GM12878 (cell line): ENCODE data around the gene DTX4. TPM values are rescaled to one million over a fixed set of nuclear protein-coding genes. Genes with fewer than 3 reads are reported as not detected.

Experiments
- ATAC-seq: fragments of 200-7000 bp; cut with Tn5 transposase; 3 replicates; pipeline ENCODE4 v1.9.1; 2020; ENCODE audit warnings: mild to moderate bottlenecking, moderate library complexity
- BruUV-seq: library from RNA; stranded (reverse); fragments of 400-500 nt; replicated peaks from 2 replicates; lab custom pipeline; 2021; lab: Mats Ljungman, UMichigan
- CTCF ChIA-PET: fragments of 300-600 bp; sonication (Branson Sonifier 250); formaldehyde crosslinking; extraction: SDS; loops from one replicate; lab custom pipeline; 2021; ENCODE audit warnings: inconsistent platforms; lab: Yijun Ruan, JAX
- POLR2A ChIA-PET: fragments of 350-600 bp; formaldehyde crosslinking; extraction: SDS; loops from one replicate; lab custom pipeline; 2021; ENCODE audit warnings: inconsistent platforms; lab: Charles Lee
- RAD21 ChIA-PET: fragments of 300-600 bp; sonication (Branson Sonifier 250); formaldehyde crosslinking; loops from one replicate; lab custom pipeline; 2023; ENCODE audit warnings: antibody characterized with exemption; ENCODE audit not compliant: unreplicated experiment; lab: Charles Lee
- SMC1A ChIA-PET: fragments of 300-600 bp; sonication (Branson Sonifier 250); formaldehyde crosslinking; loops from one replicate; lab custom pipeline; 2023; ENCODE audit not compliant: unreplicated experiment, uncharacterized antibody; lab: Charles Lee
- DNase-seq: peaks from one replicate; pipeline ENCODE4 v3.0.0-alpha.2; 2011; ENCODE audit warnings: low read depth, low spot score
- FAIRE-seq: peaks from 3 replicates; lab custom pipeline; 2011; peaks lifted over from hg19 to GRCh38; lab: Jason Lieb, UNC
- H2AFZ ChIP-seq: 2 replicates; pipeline ENCODE4 v1.6.0; 2011; ENCODE audit warnings: low read depth, low read length, control low read depth; ENCODE audit not compliant: control insufficient read depth
- H3K27ac ChIP-seq: 2 replicates; pipeline ENCODE4 v1.5.1; 2011; ENCODE audit warnings: control low read depth; ENCODE audit not compliant: control insufficient read depth, insufficient read depth
- H3K27me3 ChIP-seq, 2 experiments: replicated peaks in 1 of 2; 2 replicates each; pipeline versions ENCODE4 v1.6.0 to v1.6.1; 2011; ENCODE audit warnings: low read length in 1 of 2; ENCODE audit not compliant: control insufficient read depth in 2 of 2, insufficient read depth in 2 of 2
- H3K36me3 ChIP-seq, 2 experiments: 2 replicates each; pipeline ENCODE4 v1.5.1; 2011; ENCODE audit warnings: low read length in 1 of 2; ENCODE audit not compliant: control insufficient read depth in 2 of 2, insufficient read depth in 2 of 2
- H3K4me1 ChIP-seq: 2 replicates; pipeline ENCODE4 v1.6.1; 2011; ENCODE audit warnings: mild to moderate bottlenecking, low read length, moderate library complexity, mixed read lengths; ENCODE audit not compliant: control insufficient read depth, insufficient read depth
- H3K4me2 ChIP-seq: 2 replicates; pipeline ENCODE4 v1.6.0; 2011; ENCODE audit warnings: control low read depth; ENCODE audit not compliant: control insufficient read depth, insufficient read depth
- H3K4me3 ChIP-seq: fragments of 200-600 bp; sonication (generic); 2 replicates; pipeline ENCODE4 v1.5.1; 2016
- H3K79me2 ChIP-seq: 2 replicates; pipeline ENCODE4 v1.6.0; 2011; ENCODE audit warnings: low read length; ENCODE audit not compliant: control insufficient read depth, insufficient read depth
- H3K9ac ChIP-seq: 2 replicates; pipeline ENCODE4 v1.8.0; 2011; ENCODE audit warnings: low read length, control low read depth, mixed read lengths; ENCODE audit not compliant: control insufficient read depth, insufficient read depth
- H3K9me3 ChIP-seq: replicated peaks from 3 replicates; pipeline ENCODE4 v1.5.1; 2011; ENCODE audit warnings: mild to moderate bottlenecking, low read length; ENCODE audit not compliant: control insufficient read depth, insufficient read depth
- H4K20me1 ChIP-seq: 2 replicates; pipeline ENCODE4 v1.6.0; 2011; ENCODE audit not compliant: control insufficient read depth, insufficient read depth
- ATF7 ChIP-seq: fragments of 450-650 bp; IDR thresholded peaks from 2 replicates; pipeline ENCODE4 v1.6.1; 2016; ENCODE audit warnings: low read depth, mild to moderate bottlenecking
- CREM ChIP-seq: IDR thresholded peaks from 2 replicates; pipeline ENCODE4 v1.6.1; 2014; ENCODE audit warnings: antibody characterized with exemption, low read depth
- EED ChIP-seq: sonication (generic); IDR thresholded peaks from 2 replicates; pipeline ENCODE4 v1.6.1; 2016; ENCODE audit warnings: antibody characterized with exemption, low read depth
- GATAD2B ChIP-seq: fragments of 450-650 bp; conservative IDR thresholded peaks from 2 replicates; pipeline ENCODE4 v1.6.1; 2017; ENCODE audit warnings: low read depth, mild to moderate bottlenecking, moderate library complexity
- HDAC6 ChIP-seq: fragments of 200-600 bp; sonication (generic); IDR thresholded peaks from one replicate; pipeline ENCODE4 v1.8.0; 2017; ENCODE audit warnings: antibody characterized with exemption; ENCODE audit not compliant: unreplicated experiment
- HDGF ChIP-seq: fragments of 450-650 bp; IDR thresholded peaks from 2 replicates; pipeline ENCODE4 v1.6.1; 2016; ENCODE audit warnings: antibody characterized with exemption
- JUNB ChIP-seq: IDR thresholded peaks from 2 replicates; pipeline ENCODE4 v1.6.1; 2016; ENCODE audit warnings: antibody characterized with exemption, mild to moderate bottlenecking
- KAT2A ChIP-seq: conservative IDR thresholded peaks from 2 replicates; pipeline ENCODE4 v1.6.1; 2011; ENCODE audit warnings: low read depth, low read length; ENCODE audit not compliant: control insufficient read depth
- LARP7 ChIP-seq: fragments of 450-650 bp; IDR thresholded peaks from 2 replicates; pipeline ENCODE4 v1.6.1; 2017; ENCODE audit warnings: mild to moderate bottlenecking
- MYC ChIP-seq: IDR thresholded peaks from 2 replicates; pipeline ENCODE4 v1.6.1; 2011; ENCODE audit warnings: mild to moderate bottlenecking, low read length, moderate library complexity, inconsistent platforms; ENCODE audit not compliant: insufficient read depth, insufficient replicate concordance, insufficient read length, severe bottlenecking
- NBN ChIP-seq: fragments of 450-650 bp; IDR thresholded peaks from 2 replicates; pipeline ENCODE4 v1.6.1; 2016
- NFYA ChIP-seq: IDR thresholded peaks from 2 replicates; pipeline ENCODE4 v1.6.1; 2011; ENCODE audit warnings: low read depth, mild to moderate bottlenecking, low read length, improper control_type of control experiment, borderline replicate concordance
- PAX8 ChIP-seq: fragments of 450-650 bp; IDR thresholded peaks from 2 replicates; pipeline ENCODE4 v1.6.1; 2017; ENCODE audit warnings: mild to moderate bottlenecking, moderate library complexity
- RUNX3 ChIP-seq: IDR thresholded peaks from 2 replicates; pipeline ENCODE4 v1.6.1; 2012; ENCODE audit warnings: low read length, inconsistent platforms
- SP1 ChIP-seq: IDR thresholded peaks from one replicate; pipeline ENCODE4 v1.6.1; 2011; ENCODE audit warnings: low read depth, low read length
- SUZ12 ChIP-seq: fragments of 200-600 bp; sonication (generic); IDR thresholded peaks from one replicate; pipeline ENCODE4 v1.6.1; 2018; ENCODE audit warnings: antibody characterized with exemption, mild to moderate bottlenecking; ENCODE audit not compliant: unreplicated experiment
- TARDBP ChIP-seq: IDR thresholded peaks from 2 replicates; pipeline ENCODE4 v1.6.1; 2016; ENCODE audit warnings: borderline replicate concordance
- WRNIP1 ChIP-seq: IDR thresholded peaks from 2 replicates; pipeline ENCODE4 v1.6.1; 2011; ENCODE audit warnings: low read depth, low read length, improper control_type of control experiment, borderline replicate concordance
- YBX1 ChIP-seq: fragments of 450-650 bp; IDR thresholded peaks from 2 replicates; pipeline ENCODE4 v1.6.1; 2016; ENCODE audit warnings: antibody characterized with exemption
- ZNF274 ChIP-seq: IDR thresholded peaks from one replicate; pipeline ENCODE4 v1.8.0; 2011; ENCODE audit not compliant: insufficient read length, insufficient read depth
- ZNF622 ChIP-seq: fragments of 450-650 bp; IDR thresholded peaks from 2 replicates; pipeline ENCODE4 v1.6.1; 2017; ENCODE audit warnings: mild to moderate bottlenecking, inconsistent platforms
- WGBS: methylation state at CpG from one replicate; pipeline ENCODE4 v1.1.6; 2016; ENCODE audit warnings: low lambda C conversion rate; ENCODE audit not compliant: insufficient replicate concordance, insufficient coverage; ENCODE audit errors: missing lambda C conversion rate; 5-methylcytosine and 5-hydroxymethylcytosine counted together
- in situ Hi-C: fragments of 300-500 bp; cut with MboI; formaldehyde crosslinking; loops from 9 replicates; pipeline ENCODE4 v1.14.3; 2018; ENCODE audit warnings: mixed read lengths
- intact Hi-C: fragments of 100-400 bp; cut with micrococcal nuclease; formaldehyde crosslinking; loops from one replicate; pipeline ENCODE4 v1.14.2; 2022; ENCODE audit not compliant: unreplicated experiment
- polyA plus RNA-seq, 11 experiments: library from polyadenylated mRNA; depleted of rRNA in 4 of 11; unstranded in 6 of 11; stranded (reverse) in 5 of 11; fragments of >200 nt; fragmentation: Nextera tagmentation in 4 of 11; fragmentation: Illumina TruSeq in 1 of 11; extraction: Ambion mirVana in 4 of 11; extraction: Trizol in 1 of 11; gene quantifications; 1 replicate in 1 of 11; 2 replicates in 10 of 11; pipeline versions ENCODE4 v1.2.1 to v1.2.3, GENCODE V29; 2011 to 2016; ENCODE audit warnings: inconsistent platforms in 2 of 11, missing spikeins in 2 of 11, low read depth in 1 of 11
- total RNA-seq, 4 experiments: library from RNA; depleted of rRNA in 3 of 4; stranded (reverse); fragments of >200 nt in 3 of 4; fragmentation: Illumina TruSeq in 1 of 4; extraction: Trizol in 1 of 4; gene quantifications; 2 replicates each; pipeline versions ENCODE4 v1.2.1 to v1.2.3, GENCODE V29; 2013 to 2021
- TF ChIP-seq, protein P1 (sequence below): IDR thresholded peaks from 2 replicates; pipeline ENCODE4 v1.6.1; 2011; ENCODE audit warnings: mild to moderate bottlenecking, low read depth, low read length, moderate library complexity; ENCODE audit not compliant: insufficient replicate concordance
- TF ChIP-seq, protein P2 (sequence below): IDR thresholded peaks from 2 replicates; pipeline ENCODE4 v1.6.1; 2012; ENCODE audit warnings: low read length, inconsistent platforms

Gene DTX4
- total and polyA plus RNA-seq, 10 of the 15 experiments (the other 5 are each of a cell fraction or from before 2014, with no cell fraction given) = 3.8 to 25.8 (median 10.5) TPM

DNA sequence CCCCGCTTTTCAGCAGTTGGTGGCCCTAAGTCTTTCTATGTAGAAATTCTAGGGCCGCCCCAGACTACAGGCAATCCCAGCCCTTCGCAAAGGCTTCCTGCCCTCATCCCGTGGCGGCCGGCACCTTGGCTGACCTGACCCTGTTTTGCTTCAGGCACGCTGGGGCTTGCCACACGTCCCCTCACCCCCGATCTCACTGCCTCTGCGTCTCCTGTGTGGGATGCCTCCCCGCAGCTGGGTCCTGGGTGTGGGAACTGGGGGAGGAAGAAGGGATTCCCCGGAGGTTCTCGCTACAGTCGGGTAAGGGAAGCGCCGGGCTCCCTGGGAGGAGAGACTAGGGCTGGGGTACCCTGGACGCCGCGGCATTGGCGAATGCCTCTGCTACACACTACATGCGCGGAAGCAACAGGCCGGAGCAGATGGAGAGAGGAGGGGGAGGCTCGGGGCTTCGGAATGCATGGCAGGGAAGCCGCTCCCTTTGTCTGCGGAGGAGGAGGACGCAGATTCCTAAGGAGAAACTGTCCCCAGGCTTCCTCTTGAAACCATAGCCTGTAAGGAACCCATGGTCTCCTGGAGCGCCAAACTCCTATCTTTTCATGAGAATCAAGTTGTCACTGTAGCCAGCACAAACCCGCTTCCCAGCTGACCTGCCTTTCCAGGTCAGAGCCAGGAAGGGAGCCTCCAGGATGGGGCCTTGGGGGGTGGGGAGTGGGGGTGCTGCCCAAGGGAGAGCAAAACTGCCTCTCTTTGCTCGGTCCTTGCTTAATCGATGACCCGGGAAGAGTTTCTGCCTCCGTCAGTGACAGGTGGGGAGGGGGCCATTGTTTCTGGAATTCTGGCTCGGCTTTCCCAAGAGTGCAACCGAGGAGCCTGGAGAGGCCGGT lies 1.4 kb downstream of the DTX4 start:
- Histone ChIP-seq H3K4me1 (peaks cover 6% of the 10 kb centered on the region), H4K20me1 (no peaks in the 10 kb centered on the region), H3K9me3 (peaks cover 4% of the 10 kb centered on the region; the same call in 2 of the 3 replicates), H3K4me3 (peak overlapping the region; percentile 93), H3K36me3 (no peaks in the 10 kb centered on the region), H3K9ac (peak overlapping the region; percentile 83), H3K79me2 (peaks cover 55% of the 10 kb centered on the region), H3K27ac (peak overlapping the region; percentile 84), H3K27me3 (no peaks in the 10 kb centered on the region), H2AFZ (peak overlapping the region; percentile 56), H3K4me2 (peak overlapping the region; percentile 93)
- ChIA-PET POLR2A (interaction anchor here (0.6 to 4.3 kb wide), 11 partner anchors 10 to 97 kb away, joined by 3 to 32 read pairs (median 9); no protein-coding TSS in a partner anchor), CTCF (interaction anchor here (0.8 to 30.3 kb wide), 9 partner anchors 16 to 258 kb away, joined by 3 to 1180 read pairs (median 6); partner anchors contain the start of gene MPEG1), SMC1A (interaction anchor here (0.6 to 14.9 kb wide), 11 partner anchors 11 to 256 kb away, joined by 3 to 155 read pairs (median 6); partner anchors contain the start of gene MPEG1), RAD21 (interaction anchor here (0.8 to 9.0 kb wide), 15 partner anchors 10 to 110 kb away, joined by 3 to 183 read pairs (median 6); partner anchors contain the start of gene MPEG1)
- intact Hi-C loops (loop anchor here (5.0 kb wide), 1 partner anchor 209 kb away; no protein-coding TSS in a partner anchor), in situ Hi-C loops (loop anchor here (5.0 to 10.0 kb wide), 3 partner anchors 34 to 381 kb away; no protein-coding TSS in a partner anchor)
- ATAC-seq (peak; percentile 27), DNase-seq (no peak), FAIRE-seq (no peak)
- TSS peak; percentile 54 for BruUV-seq
- 16% methylated on average over 37 of the region's 37 CpGs for WGBS
- TF ChIP-seq KAT2A (no peak), SP1 (no peak), SUZ12 (no peak), YBX1 (no peak), RUNX3 (no peak), CREM (no peak; the same call in 1 of the 2 replicates), ZNF274 (no peak), TARDBP (0 out of 2 replicates have a peak, but pooled peaks have one; percentile 12), ZNF622 (no peak), JUNB (no peak), NFYA (no peak), MYC (no peak), WRNIP1 (no peak), LARP7 (0 out of 2 replicates have a peak, but pooled peaks have one; percentile 24), EED (peak; percentile 77), GATAD2B (no peak), PAX8 (no peak), HDGF (no peak), NBN (no peak; the same call in 1 of the 2 replicates), HDAC6 (no peak), ATF7 (no peak)
- TF ChIP-seq, protein P1, sequence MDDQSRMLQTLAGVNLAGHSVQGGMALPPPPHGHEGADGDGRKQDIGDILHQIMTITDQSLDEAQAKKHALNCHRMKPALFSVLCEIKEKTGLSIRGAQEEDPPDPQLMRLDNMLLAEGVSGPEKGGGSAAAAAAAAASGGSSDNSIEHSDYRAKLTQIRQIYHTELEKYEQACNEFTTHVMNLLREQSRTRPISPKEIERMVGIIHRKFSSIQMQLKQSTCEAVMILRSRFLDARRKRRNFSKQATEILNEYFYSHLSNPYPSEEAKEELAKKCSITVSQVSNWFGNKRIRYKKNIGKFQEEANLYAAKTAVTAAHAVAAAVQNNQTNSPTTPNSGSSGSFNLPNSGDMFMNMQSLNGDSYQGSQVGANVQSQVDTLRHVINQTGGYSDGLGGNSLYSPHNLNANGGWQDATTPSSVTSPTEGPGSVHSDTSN = no peak
- TF ChIP-seq, protein P2, sequence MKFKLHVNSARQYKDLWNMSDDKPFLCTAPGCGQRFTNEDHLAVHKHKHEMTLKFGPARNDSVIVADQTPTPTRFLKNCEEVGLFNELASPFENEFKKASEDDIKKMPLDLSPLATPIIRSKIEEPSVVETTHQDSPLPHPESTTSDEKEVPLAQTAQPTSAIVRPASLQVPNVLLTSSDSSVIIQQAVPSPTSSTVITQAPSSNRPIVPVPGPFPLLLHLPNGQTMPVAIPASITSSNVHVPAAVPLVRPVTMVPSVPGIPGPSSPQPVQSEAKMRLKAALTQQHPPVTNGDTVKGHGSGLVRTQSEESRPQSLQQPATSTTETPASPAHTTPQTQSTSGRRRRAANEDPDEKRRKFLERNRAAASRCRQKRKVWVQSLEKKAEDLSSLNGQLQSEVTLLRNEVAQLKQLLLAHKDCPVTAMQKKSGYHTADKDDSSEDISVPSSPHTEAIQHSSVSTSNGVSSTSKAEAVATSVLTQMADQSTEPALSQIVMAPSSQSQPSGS = no peak
